ENCODE data around the gene CLEC14A.

The CLEC14A gene

GRCh38 chr14:38286452-38286851, 30.6 kb upstream of the CLEC14A start:
- DNase-seq (ENCODE audit: low read depth) = peak; percentile 25
- TF ChIP-seq CTCF (conservative IDR thresholded peaks at IDR 0.05; ENCODE audit: low read length) = no peak; the same call in 1 of the 2 replicates
- no peak overlapping the region for H3K4me3 ChIP-seq (ENCODE audit: low read length)

- DNase-seq (ENCODE audit: low read depth) = no peak
- no peak overlapping the region for H3K4me3 ChIP-seq (ENCODE audit: low read length)
- no peak for TF ChIP-seq CTCF (conservative IDR thresholded peaks at IDR 0.05; ENCODE audit: low read length)
Measured at GRCh38 chr14:38285962-38286361, 30.1 kb upstream of the CLEC14A start.

- DNase-seq (ENCODE audit: low read depth) = no peak
- TF ChIP-seq CTCF (conservative IDR thresholded peaks at IDR 0.05; ENCODE audit: low read length) = no peak
- H3K4me3 ChIP-seq (ENCODE audit: low read length) = no peak overlapping the region
Measured at GRCh38 chr14:38282936-38283335, 27.0 kb upstream of the CLEC14A start.

- H3K4me3 ChIP-seq (ENCODE audit: low read length) = no peak overlapping the region
- DNase-seq (ENCODE audit: low read depth) = no peak
- TF ChIP-seq CTCF (conservative IDR thresholded peaks at IDR 0.05; ENCODE audit: low read length) = no peak
Measured at GRCh38 chr14:38280081-38280480, 24.2 kb upstream of the CLEC14A start.

GRCh38 chr14:38279572-38279971, 23.7 kb upstream of the CLEC14A start:
- DNase-seq (ENCODE audit: low read depth) = no peak
- TF ChIP-seq CTCF (conservative IDR thresholded peaks at IDR 0.05; ENCODE audit: low read length) = no peak
- no peak overlapping the region for H3K4me3 ChIP-seq (ENCODE audit: low read length)

GRCh38 chr14:38278035-38278434, 22.1 kb upstream of the CLEC14A start:
- TF ChIP-seq CTCF (conservative IDR thresholded peaks at IDR 0.05; ENCODE audit: low read length) = no peak
- H3K4me3 ChIP-seq (ENCODE audit: low read length) = no peak overlapping the region
- DNase-seq (ENCODE audit: low read depth) = no peak

GRCh38 chr14:38262844-38263243, 7.0 kb upstream of the CLEC14A start:
- H3K4me3 ChIP-seq (ENCODE audit: low read length) = no peak overlapping the region
- no peak for DNase-seq (ENCODE audit: low read depth)
- TF ChIP-seq CTCF (conservative IDR thresholded peaks at IDR 0.05; ENCODE audit: low read length) = no peak

Data from AG10803 (cell line).